GM15510 (cell line): ENCODE data around the gene EEA1.

Experiments used
- POLR2A ChIP-seq: IDR thresholded peaks from 3 replicates; pipeline ENCODE4 v1.6.1; 2011; ENCODE audit warnings: borderline replicate concordance; ENCODE audit not compliant: insufficient read length; ENCODE audit errors: extremely low read depth

The EEA1 gene

DNA sequence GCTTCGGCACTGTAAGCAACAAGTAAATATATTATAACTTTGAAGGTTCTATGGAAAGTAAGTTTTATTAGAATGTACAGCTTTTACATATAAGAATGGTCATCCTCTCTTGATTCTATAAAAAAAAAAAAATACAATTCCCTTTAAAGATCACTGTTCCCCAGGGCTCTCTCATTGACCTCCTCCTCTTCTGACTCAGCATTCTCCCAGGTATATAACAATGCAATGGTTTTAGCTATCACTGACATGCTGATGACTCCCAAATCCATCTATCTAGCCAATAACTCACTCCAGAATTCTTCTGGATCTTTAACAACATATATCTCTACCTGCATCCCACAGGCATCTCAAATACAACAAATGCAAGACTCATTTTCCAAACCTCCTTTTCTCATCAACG lies 62.7 kb downstream of the EEA1 start:
- no peak for TF ChIP-seq POLR2A

DNA sequence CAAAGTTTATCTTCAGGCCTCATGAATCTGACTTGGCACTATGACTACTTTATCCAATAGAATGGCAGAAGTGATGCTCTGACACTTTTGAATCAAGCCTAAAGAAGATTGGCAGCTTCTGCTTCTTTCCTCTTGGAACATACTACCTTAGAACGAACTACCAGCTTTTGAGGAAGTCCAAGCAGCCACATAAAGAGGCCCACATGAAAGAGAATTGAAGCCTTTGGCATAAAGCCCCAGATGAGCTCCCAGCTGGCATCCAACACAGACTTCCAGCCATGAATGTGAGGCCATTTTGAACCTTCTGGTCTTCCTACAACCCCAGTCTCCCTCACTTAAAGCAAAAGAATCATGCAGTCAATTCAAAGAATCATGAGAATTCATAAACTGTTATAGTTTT lies 65.8 kb downstream of the EEA1 start:
- no peak for TF ChIP-seq POLR2A

DNA sequence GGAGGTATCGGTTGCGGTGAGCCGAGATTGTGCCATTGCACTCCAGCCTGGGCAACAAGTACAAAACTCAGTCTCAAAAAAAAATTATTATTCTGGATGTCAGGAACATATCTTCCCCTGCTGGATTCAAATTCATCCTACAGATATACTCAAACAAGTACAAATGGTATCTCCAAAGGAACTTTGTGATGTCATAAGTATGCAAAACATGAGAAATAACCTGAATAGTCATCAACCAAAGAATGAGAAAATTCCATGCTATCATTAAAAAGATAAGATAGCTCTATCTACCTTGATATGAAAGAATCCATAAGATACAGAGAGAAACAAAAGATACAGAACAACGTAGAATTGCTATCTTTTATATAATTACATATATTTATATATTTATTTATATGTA lies 67.7 kb downstream of the EEA1 start:
- TF ChIP-seq POLR2A, result no peak

DNA sequence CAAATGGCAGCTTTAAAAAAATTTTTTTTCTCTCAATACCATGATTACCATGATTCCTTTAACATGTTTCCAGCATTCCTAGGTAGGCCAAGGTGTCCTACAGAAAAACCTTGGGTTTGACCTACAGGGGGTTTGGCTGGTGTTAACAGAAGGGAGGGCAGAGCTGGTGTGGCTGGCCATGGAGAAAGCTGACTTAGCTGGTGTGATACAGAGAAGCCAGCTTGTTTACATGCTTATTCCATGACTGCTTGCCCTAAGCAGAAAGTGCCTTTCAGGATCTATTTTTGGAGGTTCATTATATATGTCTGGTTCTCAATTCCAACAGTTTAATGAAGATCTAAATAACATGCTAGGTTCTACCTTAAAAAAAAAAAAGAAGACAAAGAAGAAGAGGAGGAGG lies 68.6 kb downstream of the EEA1 start:
- no peak for TF ChIP-seq POLR2A

DNA sequence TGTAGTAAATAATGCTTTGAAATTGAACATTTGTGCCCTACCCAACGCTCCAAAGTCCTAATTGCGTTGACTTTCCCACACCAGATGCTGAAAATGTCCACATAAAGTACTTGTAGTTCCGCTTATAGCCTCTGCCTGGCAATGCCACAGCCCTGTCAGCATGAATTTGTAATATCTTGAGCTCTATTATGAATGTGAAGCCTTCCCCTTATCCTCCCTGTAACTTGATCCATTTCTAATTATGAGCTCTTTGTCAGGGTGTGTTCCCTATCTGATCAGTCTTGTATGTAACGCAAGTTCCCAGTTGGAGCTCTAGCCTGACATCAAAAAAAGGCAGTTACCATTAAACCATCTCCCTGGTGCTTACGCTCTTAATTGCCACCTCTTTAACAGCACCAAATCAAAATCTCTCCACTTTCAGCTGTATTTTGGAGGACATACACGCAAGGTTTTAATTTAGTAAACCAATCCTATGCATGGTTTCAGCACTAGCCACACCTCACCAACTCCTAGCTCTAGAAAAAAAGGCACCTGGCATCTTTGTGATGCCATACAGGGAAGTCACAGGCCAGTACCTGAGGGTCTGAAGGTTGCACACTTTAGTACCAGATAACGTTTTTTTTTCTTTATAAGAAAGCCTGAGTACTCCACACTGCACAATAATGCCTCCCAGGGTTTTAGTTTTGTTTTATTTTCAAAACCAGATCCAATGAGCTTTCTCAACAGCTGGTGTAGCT lies 69.3 kb downstream of the EEA1 start:
- no peak for TF ChIP-seq POLR2A

DNA sequence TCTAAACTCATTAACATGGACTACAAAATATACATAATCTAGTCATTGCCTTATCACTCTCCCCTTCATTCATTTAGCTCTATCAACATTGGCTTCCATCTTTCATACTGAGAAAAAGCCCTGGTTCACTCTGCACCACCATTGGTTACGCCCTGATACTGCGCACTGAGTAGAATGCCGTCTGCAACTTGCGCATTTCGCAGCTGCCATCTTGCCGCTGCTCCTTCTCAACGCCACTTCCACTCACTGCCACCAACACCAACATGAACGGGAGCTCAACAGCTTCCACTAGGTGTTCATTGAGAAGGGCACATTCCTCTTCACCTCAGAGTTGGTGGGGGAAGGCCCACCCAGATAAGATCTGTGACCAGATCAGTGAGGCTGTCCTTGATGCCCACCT lies 71.3 kb downstream of the EEA1 start:
- TF ChIP-seq POLR2A, result no peak

DNA sequence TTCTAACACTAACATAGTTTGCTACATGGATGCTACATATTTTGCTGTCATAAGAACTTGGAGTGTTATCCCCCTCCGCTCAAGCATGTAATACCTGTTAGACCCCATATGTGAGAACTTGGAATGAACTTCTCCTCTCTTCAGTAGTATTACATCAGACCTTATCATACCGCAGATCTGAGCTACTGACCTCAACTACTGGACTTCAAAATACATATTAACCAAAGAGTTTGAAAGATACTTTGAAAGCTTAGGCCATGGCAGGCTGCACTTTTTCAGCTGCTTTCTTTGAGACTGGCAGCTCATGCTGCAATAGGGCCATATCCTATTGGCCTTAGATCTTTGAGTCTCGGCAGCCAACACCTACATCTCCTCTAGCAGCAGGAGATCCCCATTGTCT lies 74.8 kb downstream of the EEA1 start:
- no peak for TF ChIP-seq POLR2A

DNA sequence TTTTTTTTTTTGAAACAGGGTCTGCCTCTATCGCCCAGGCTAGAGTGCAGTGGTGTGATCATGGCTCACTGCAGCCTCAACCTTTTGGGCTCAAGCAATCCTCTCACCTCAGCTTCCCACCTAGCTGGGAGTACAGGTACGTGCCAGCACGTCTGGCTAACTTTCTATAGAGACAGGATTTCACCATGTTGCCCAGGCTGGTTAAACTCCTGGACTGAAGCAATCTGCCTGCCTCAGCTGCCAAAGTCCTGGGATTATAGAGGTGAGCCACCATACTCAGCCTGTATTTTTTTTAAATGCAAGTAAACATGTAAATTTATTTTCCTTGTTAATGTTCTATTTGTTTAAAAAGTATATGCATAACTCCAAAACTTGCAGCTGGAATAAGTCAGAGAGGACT lies 80.4 kb downstream of the EEA1 start:
- TF ChIP-seq POLR2A, result no peak

DNA sequence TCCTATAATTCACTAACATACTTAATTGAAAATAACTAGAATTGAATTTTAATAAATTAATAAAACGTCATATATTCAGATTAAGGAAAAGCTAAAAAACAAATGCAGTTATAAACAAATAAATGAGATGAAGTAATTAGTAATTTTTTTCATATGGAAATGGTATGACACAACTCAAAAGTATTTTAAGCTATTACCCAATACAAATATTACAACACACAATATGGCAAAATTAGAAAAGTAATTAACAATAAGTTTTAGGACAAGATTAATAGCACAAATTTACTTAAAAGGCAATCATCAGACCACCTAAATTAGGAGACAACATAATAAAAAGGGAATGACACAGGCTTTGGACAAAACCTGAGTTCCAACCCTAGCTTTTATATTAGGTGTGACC lies 81.7 kb downstream of the EEA1 start:
- no peak for TF ChIP-seq POLR2A

DNA sequence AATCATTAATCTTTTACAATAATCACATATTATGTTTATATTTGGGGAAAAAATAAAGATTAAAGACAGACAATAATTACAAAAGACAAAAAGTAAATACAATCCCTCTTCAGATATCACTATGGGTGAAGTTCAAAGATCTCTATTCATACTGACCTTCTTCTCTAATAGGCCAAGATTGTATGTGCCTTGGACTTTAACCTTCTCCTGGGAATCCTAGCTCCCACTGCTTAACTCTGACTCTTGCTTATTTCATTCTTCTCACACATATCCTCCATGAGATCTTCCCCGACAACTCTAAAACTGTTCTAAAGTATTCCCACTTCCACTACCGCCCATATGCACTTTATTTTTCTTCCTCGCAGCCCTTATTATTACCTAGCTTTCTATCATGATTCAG lies 83.8 kb downstream of the EEA1 start:
- TF ChIP-seq POLR2A, result no peak

DNA sequence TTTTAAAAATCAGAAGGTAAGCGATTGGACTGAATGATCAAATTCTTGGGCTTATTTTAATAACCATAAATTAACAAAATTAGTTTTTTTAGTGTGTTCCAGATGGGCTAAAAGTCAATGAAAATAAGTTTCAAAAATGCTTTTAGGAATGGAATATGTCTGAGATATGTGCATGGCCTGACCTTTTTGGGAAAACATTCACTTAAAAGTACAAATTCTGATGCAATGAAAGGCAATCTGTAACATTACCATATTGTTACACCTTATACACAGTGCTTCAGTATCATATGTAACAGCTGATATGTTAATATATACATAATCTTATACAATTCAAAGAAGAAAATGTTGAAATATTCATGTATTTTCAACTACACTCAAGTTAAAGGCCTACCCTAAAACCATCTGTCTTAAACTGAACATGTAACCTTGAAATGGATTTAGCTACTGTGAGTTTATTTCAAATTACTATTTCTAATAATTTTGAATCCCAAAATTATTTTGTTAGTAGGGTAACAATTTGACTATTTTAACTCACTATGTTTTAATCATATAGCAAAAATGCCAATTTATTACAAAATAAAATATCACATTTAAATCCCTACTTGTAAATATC lies 84.8 kb downstream of the EEA1 start:
- TF ChIP-seq POLR2A, result no peak

DNA sequence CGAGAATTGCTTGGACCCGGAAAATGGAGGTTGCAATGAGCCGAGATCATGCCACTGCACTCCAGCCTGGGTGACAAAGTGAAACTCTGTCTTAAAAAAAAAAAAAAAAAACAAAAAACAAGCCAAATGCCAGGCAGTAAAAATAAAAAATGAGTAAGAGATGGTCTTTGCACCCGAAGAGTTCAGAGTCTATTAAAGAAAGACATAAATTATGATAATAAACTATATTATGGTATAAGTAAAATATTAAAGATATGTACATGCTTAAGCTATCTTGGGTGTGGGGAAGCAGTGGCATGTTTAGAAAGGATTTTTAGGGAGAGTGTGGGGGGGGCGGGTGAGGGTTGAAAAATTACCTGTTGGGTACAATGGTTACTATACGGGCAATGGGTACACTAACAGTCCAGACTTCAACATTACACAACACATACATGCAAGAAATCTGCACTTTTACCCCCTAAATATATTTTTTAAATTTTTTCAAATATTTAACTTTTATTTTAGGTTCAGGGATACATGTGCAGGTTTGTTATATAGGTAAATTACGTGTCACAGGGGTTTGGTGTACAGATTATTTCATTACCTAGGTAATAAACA lies 99.3 kb downstream of the EEA1 start:
- no peak for TF ChIP-seq POLR2A

DNA sequence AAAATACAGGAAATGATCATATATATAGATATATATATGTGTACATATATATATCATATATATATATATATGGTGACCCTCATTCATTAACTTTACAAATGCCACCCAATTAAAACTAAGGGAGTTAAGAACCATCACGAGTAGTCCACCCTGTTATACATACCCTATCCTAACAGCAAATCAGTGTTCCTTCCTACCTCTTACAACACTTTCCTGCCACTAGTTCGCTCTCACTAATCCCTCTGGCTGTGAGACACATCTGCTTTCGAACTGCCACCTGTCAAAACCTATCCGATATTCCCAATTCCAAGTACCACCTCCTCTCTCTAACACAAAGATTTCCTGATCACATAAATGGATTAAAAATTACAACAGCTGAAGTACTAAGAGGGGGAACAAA lies 100.5 kb downstream of the EEA1 start:
- TF ChIP-seq POLR2A, result no peak

DNA sequence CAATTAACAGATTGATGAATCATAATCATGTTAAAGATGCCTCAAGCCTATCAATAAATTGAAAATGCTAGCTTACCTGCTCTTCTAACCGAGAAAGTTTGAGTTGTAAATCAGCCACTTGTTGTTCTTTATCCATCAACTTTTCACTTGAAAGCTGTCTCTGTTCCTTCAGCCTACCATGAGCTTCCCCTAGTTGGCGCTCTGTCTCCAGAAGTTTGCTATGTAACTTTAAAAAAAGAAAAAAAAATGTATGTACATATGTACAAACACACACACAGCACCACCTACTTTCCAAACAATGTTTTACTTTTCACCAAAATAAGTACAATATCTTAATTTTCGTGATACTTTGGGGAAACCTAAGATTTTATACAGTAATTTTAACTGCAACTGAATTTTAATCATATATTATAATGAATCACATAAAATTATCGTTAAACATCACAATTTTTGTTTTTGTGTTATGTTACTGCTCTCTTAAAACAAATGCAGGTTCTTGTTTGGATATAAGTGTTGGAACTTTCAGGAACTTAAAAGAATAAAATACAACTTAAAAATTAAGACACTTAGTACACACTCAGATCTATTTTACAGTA lies 101.2 kb downstream of the EEA1 start:
- no peak for TF ChIP-seq POLR2A

DNA sequence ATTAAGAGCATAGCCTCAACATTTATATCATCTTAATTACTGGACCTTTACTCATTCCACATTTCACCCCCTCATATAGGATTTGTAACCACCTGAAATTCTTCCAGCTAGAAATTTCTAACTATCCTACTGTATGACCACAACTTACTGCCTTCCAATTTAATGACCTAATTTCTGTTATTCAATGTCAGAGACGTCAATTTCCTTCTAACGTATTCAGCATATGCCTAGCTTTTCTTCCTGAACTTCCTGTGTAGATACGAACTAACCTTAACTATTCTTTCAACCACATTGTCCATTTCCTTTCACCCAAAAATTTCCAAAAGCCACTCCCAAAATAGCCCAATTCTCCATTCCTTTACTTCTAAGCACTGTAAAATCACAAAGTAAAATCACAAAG lies 108.0 kb downstream of the EEA1 start:
- TF ChIP-seq POLR2A, result no peak

DNA sequence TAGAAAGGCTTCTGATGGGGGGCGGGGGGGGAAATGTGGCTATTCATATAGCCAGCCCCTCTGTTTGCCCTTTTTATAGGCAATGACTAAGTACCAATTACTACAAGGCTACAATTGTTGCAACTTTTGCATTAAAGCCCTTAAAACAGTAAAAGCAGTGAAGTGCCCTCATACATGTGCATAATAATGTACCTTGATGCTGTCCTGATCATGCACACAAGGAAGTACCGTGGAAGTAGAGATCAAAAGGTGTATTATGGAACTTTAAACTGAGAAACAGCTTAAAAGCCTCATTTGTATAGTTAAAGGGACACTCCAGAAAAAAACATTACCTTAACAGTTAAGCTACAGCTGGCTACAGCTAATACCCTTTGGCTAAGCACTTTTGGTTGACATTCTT lies 114.5 kb downstream of the EEA1 start:
- no peak for TF ChIP-seq POLR2A
